Small intestine (tissue), 7 donors: ENCODE data around the gene MT1F. TPM values are rescaled to one million over a fixed set of nuclear protein-coding genes. Genes with fewer than 3 reads are reported as not detected.

ENCODE experiments used
- DNase-seq, 2 donors: peaks; one replicate each; pipeline versions ENCODE4 v3.0.0 to v3.0.0-alpha.2; 2013
- FAIRE-seq: peaks from 2 replicates; lab custom pipeline; 2012; peaks lifted over from hg19 to GRCh38; lab: Jason Lieb, UNC
- H3K27ac ChIP-seq, 3 donors: one replicate each; pipeline ENCODE4 v1.5.1; 2013; ENCODE audit warnings: low read length in 2 of 3, mild to moderate bottlenecking in 2 of 3, control low read depth in 1 of 3, inconsistent platforms in 1 of 3, low read depth in 1 of 3, moderate library complexity in 1 of 3
- H3K27me3 ChIP-seq, 3 donors: one replicate each; pipeline ENCODE4 v1.6.1; 2013; ENCODE audit warnings: low read length in 3 of 3, inconsistent platforms in 1 of 3; ENCODE audit not compliant: control insufficient read depth in 3 of 3, insufficient read depth in 3 of 3
- H3K36me3 ChIP-seq, 3 donors: one replicate each; pipeline ENCODE4 v1.6.1; 2013; ENCODE audit warnings: low read length in 3 of 3, inconsistent platforms in 1 of 3, low read depth in 1 of 3, mild to moderate bottlenecking in 1 of 3, moderate library complexity in 1 of 3; ENCODE audit not compliant: control insufficient read depth in 3 of 3, insufficient read depth in 2 of 3
- H3K4me1 ChIP-seq, 3 donors: one replicate each; pipeline ENCODE4 v1.6.1; 2013; ENCODE audit warnings: low read length in 2 of 3, inconsistent platforms in 1 of 3, low read depth in 1 of 3, mild to moderate bottlenecking in 1 of 3, moderate library complexity in 1 of 3; ENCODE audit not compliant: control insufficient read depth in 3 of 3, insufficient read depth in 2 of 3
- H3K4me3 ChIP-seq, 3 donors: one replicate each; pipeline ENCODE4 v1.5.1; 2013; ENCODE audit warnings: low read length in 3 of 3, control low read depth in 1 of 3, inconsistent platforms in 1 of 3, low read depth in 1 of 3, mild to moderate bottlenecking in 1 of 3, moderate library complexity in 1 of 3
- H3K9me3 ChIP-seq, 2 donors: one replicate each; pipeline ENCODE4 v1.6.1; 2013; ENCODE audit warnings: low read depth in 1 of 2, low read length in 1 of 2; ENCODE audit not compliant: control insufficient read depth in 2 of 2, insufficient read depth in 1 of 2
- WGBS, 3 donors: extraction: QIAGEN DNeasy Blood & Tissue Kit; methylation state at CpG; one replicate each; pipeline ENCODE4 v1.1.7; 2013; 5-methylcytosine and 5-hydroxymethylcytosine counted together
- polyA plus RNA-seq, 4 donors: library from polyadenylated mRNA; stranded (reverse) in 3 of 4; unstranded in 1 of 4; fragments of 200-250 nt in 3 of 4; fragments of 120-200 nt in 1 of 4; gene quantifications; one replicate each; pipeline versions ENCODE4 v1.2.1 to v1.2.3, GENCODE V29; 2013
- donor health status: healthy with polysubstance abuse.
- donor health status: control.
- donor health status: control.
- donor health status: Bipolar disorder and iron deficiency.
- donor health status: healthy.

The MT1F gene
- polyA plus RNA-seq, 4 donors, result 13.4 to 189 (median 29.1) TPM

- H3K27me3 ChIP-seq, result no peaks in the 10 kb centered on the region
- 31 to 67% (median 56%) methylated on average over 5 of the region's 5 CpGs for WGBS, 3 donors
- H3K9me3 ChIP-seq, result peaks cover 0 to 12% of the 10 kb centered on the region in 2 donors
- H3K36me3 ChIP-seq, result peaks cover 0 to 11% (median 0%) of the 10 kb centered on the region in 3 donors
- peak overlapping the region in 1 of 3 donors; percentile 8 for H3K27ac ChIP-seq
- peak overlapping the region in 1 of 3 donors; percentile 70 for H3K4me3 ChIP-seq
- FAIRE-seq, result no peak
- H3K4me1 ChIP-seq, result peaks cover 0 to 15% (median 4%) of the 10 kb centered on the region in 3 donors
- no peak for DNase-seq
Measured at GRCh38 chr16:56683424-56684172, 25.8 kb downstream of the MT1F start.

GRCh38 chr16:56684256-56684925 is 26.6 kb downstream of the MT1F start:
- no peak for FAIRE-seq
- peaks cover 0 to 11% (median 0%) of the 10 kb centered on the region in 3 donors for H3K36me3 ChIP-seq
- no peak overlapping the region for H3K27ac ChIP-seq
- H3K9me3 ChIP-seq, result peaks cover 0 to 12% of the 10 kb centered on the region in 2 donors
- peaks cover 0 to 15% (median 4%) of the 10 kb centered on the region in 3 donors for H3K4me1 ChIP-seq
- no peaks in the 10 kb centered on the region for H3K27me3 ChIP-seq
- DNase-seq, result no peak
- 52 to 69% (median 54%) methylated on average over 4 of the region's 4 CpGs for WGBS, 3 donors
- no peak overlapping the region for H3K4me3 ChIP-seq

- Histone ChIP-seq H3K36me3 (peaks cover 0 to 11% (median 0%) of the 10 kb centered on the region in 3 donors), H3K4me3 (no peak overlapping the region), H3K27ac (no peak overlapping the region), H3K9me3 (peaks cover 0 to 12% of the 10 kb centered on the region in 2 donors), H3K27me3 (no peaks in the 10 kb centered on the region), H3K4me1 (peaks cover 0 to 15% (median 4%) of the 10 kb centered on the region in 3 donors)
- no peak for FAIRE-seq
- no peak for DNase-seq
- 90 to 94% (median 90%) methylated on average over 4 of the region's 4 CpGs for WGBS, 3 donors
Measured at GRCh38 chr16:56684926-56685590, 27.3 kb downstream of the MT1F start.

- peaks cover 0 to 11% (median 0%) of the 10 kb centered on the region in 3 donors for H3K36me3 ChIP-seq
- no peaks in the 10 kb centered on the region for H3K27me3 ChIP-seq
- no peak overlapping the region for H3K4me3 ChIP-seq
- DNase-seq (no peak), FAIRE-seq (no peak)
- no peak overlapping the region for H3K27ac ChIP-seq
- H3K4me1 ChIP-seq, result peaks cover 0 to 13% (median 4%) of the 10 kb centered on the region in 3 donors
- WGBS, 3 donors, result 96 to 98% (median 97%) methylated on average over 7 of the region's 7 CpGs
- peaks cover 0 to 12% of the 10 kb centered on the region in 2 donors for H3K9me3 ChIP-seq
Measured at GRCh38 chr16:56686758-56687157, 29.0 kb downstream of the MT1F start.

GRCh38 chr16:56688762-56689161 is 31.0 kb downstream of the MT1F start:
- WGBS, 3 donors, result 58 to 65% (median 62%) methylated on average over 1 of the region's 1 CpG
- no peak overlapping the region for H3K27ac ChIP-seq

GRCh38 chr16:56689171-56689570 is 31.4 kb downstream of the MT1F start:
- peaks cover 0 to 10% (median 0%) of the 10 kb centered on the region in 3 donors for H3K4me1 ChIP-seq
- peak in 1 of 2 donors; percentile 44 for DNase-seq
- peaks cover 0 to 12% of the 10 kb centered on the region in 2 donors for H3K9me3 ChIP-seq
- H3K4me3 ChIP-seq, result no peak overlapping the region
- H3K27me3 ChIP-seq, result no peaks in the 10 kb centered on the region
- H3K27ac ChIP-seq, result no peak overlapping the region
- peaks cover 0 to 5% (median 0%) of the 10 kb centered on the region in 3 donors for H3K36me3 ChIP-seq
- FAIRE-seq, result no peak
- 23 to 59% (median 32%) methylated on average over 3 of the region's 3 CpGs for WGBS, 3 donors

More at GRCh38 chr16:56688762-56689161, 31.0 kb downstream of the MT1F start:
- Histone ChIP-seq H3K4me1 (peaks cover 0 to 10% (median 0%) of the 10 kb centered on the region in 3 donors), H3K36me3 (peaks cover 0 to 6% (median 0%) of the 10 kb centered on the region in 3 donors), H3K9me3 (peaks cover 0 to 12% of the 10 kb centered on the region in 2 donors), H3K27me3 (no peaks in the 10 kb centered on the region), H3K4me3 (no peak overlapping the region)
- DNase-seq (no peak), FAIRE-seq (no peak)

- Histone ChIP-seq H3K4me3 (no peak overlapping the region), H3K4me1 (peaks cover 0 to 10% (median 0%) of the 10 kb centered on the region in 3 donors), H3K27ac (no peak overlapping the region), H3K27me3 (no peaks in the 10 kb centered on the region), H3K9me3 (peaks cover 0 to 12% of the 10 kb centered on the region in 2 donors), H3K36me3 (peaks cover 0 to 3% (median 0%) of the 10 kb centered on the region in 3 donors)
- FAIRE-seq (no peak), DNase-seq (no peak)
- 68 to 92% (median 85%) methylated on average over 4 of the region's 4 CpGs for WGBS, 3 donors
Measured at GRCh38 chr16:56690420-56691122, 32.8 kb downstream of the MT1F start.
